Vagina (tissue), 2 donors: ENCODE measurements around the gene SLC9A9. TPM values are rescaled to one million over a fixed set of nuclear protein-coding genes. Genes with fewer than 3 reads are reported as not detected.

Source experiments
- DNase-seq, 2 donors: peaks; one replicate each; pipeline ENCODE4 v3.0.0-alpha.2; 2017; ENCODE audit errors: extremely low spot score in 2 of 2
- H3K27ac ChIP-seq: fragments of 200-600 bp; sonication (generic); one replicate; pipeline ENCODE4 v1.5.1; 2019
- H3K27me3 ChIP-seq: fragments of 200-600 bp; sonication (generic); one replicate; pipeline ENCODE4 v1.5.1; 2019
- H3K36me3 ChIP-seq, 2 donors: fragments of 200-600 bp; sonication (generic); one replicate each; pipeline ENCODE4 v1.5.1; 2017 to 2019
- H3K4me1 ChIP-seq: fragments of 200-600 bp; sonication (generic); one replicate; pipeline ENCODE4 v1.5.1; 2019
- H3K4me3 ChIP-seq, 2 donors: fragments of 200-600 bp; sonication (generic); 1 replicate in 1 of 2; 2 replicates in 1 of 2; pipeline ENCODE4 v1.5.1; 2016 to 2019
- H3K9me3 ChIP-seq: fragments of 200-600 bp; sonication (generic); one replicate; pipeline ENCODE4 v1.5.1; 2019
- POLR2A ChIP-seq, 2 donors: fragments of 450-650 bp; IDR thresholded peaks; one replicate each; pipeline ENCODE4 v1.6.1; 2017; ENCODE audit warnings: antibody characterized with exemption in 2 of 2, mild to moderate bottlenecking in 2 of 2, moderate library complexity in 2 of 2
- POLR2AphosphoS5 ChIP-seq, 2 donors: sonication (generic); formaldehyde crosslinking; IDR thresholded peaks; one replicate each; pipeline ENCODE4 v1.9.0; 2017; ENCODE audit warnings: antibody characterized with exemption in 2 of 2, mild to moderate bottlenecking in 2 of 2, low read depth in 1 of 2; ENCODE audit not compliant: insufficient read depth in 1 of 2
- intact Hi-C: fragments of 100-400 bp; cut with DNase I; formaldehyde crosslinking; loops from one replicate; pipeline ENCODE4 v1.15.1; 2023
- total RNA-seq: library from RNA; depleted of rRNA; stranded (reverse); fragments of >200 nt; gene quantifications from one replicate; pipeline ENCODE4 v1.2.3, GENCODE V29; 2016
- TF ChIP-seq, protein P1 (sequence below), 3 experiments: fragments of 450-650 bp in 2 of 3; fragments of 200-600 bp in 1 of 3; sonication (generic) in 1 of 3; IDR thresholded peaks; one replicate each; pipeline ENCODE4 v1.5.1; 2017 to 2019; ENCODE audit warnings: antibody characterized with exemption in 3 of 3, mild to moderate bottlenecking in 2 of 3, moderate library complexity in 2 of 3

The SLC9A9 gene
- total RNA-seq, 1 donor from 2014 or later = 30.7 TPM

DNA sequence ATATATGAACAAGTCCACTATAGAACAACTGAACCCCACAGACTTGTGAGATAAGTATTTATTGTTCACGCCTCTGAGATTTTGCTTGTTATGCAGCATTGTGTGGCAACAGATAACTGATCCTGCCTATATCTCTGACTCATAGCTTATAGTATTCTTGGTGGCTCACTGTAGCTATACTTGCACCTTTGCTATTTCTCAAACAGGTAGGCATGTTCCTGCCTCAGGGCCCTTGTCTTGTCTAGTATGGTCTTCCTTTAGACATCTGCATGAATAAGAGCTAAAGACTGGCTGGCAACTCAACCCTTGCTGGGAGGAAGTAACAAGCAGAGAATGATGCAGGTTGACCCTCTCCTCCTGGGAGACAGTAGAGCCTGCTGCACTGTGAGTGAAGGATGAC lies 472.6 kb downstream of the SLC9A9 start:
- Histone ChIP-seq H3K4me1 (no peaks in the 10 kb centered on the region), H3K27ac (no peak overlapping the region), H3K36me3 (no peaks in the 10 kb centered on the region), H3K4me3 (no peak overlapping the region), H3K9me3 (no peaks in the 10 kb centered on the region), H3K27me3 (no peaks in the 10 kb centered on the region)
- DNase-seq = no peak
- intact Hi-C loops = no loop called here
- TF ChIP-seq POLR2AphosphoS5 (IDR thresholded peaks at IDR 0.05; ENCODE audit: insufficient read depth in 1 of 2, low read depth in 1 of 2) (no peak), POLR2A (IDR thresholded peaks at IDR 0.05) (no peak)
- TF ChIP-seq, protein P1, sequence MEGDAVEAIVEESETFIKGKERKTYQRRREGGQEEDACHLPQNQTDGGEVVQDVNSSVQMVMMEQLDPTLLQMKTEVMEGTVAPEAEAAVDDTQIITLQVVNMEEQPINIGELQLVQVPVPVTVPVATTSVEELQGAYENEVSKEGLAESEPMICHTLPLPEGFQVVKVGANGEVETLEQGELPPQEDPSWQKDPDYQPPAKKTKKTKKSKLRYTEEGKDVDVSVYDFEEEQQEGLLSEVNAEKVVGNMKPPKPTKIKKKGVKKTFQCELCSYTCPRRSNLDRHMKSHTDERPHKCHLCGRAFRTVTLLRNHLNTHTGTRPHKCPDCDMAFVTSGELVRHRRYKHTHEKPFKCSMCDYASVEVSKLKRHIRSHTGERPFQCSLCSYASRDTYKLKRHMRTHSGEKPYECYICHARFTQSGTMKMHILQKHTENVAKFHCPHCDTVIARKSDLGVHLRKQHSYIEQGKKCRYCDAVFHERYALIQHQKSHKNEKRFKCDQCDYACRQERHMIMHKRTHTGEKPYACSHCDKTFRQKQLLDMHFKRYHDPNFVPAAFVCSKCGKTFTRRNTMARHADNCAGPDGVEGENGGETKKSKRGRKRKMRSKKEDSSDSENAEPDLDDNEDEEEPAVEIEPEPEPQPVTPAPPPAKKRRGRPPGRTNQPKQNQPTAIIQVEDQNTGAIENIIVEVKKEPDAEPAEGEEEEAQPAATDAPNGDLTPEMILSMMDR (IDR thresholded peaks at IDR 0.05) = no peak

- H3K36me3 ChIP-seq = no peaks in the 10 kb centered on the region
- DNase-seq = no peak
- H3K9me3 ChIP-seq = no peaks in the 10 kb centered on the region
- no peak for TF ChIP-seq POLR2A (IDR thresholded peaks at IDR 0.05)
- H3K27ac ChIP-seq = no peak overlapping the region
- intact Hi-C loops = no loop called here
- no peaks in the 10 kb centered on the region for H3K27me3 ChIP-seq
- H3K4me3 ChIP-seq = no peak overlapping the region
- no peaks in the 10 kb centered on the region for H3K4me1 ChIP-seq
Measured at GRCh38 chr3:143367171-143367570, 481.1 kb downstream of the SLC9A9 start.

- DNase-seq = no peak
- Histone ChIP-seq H3K27me3 (no peaks in the 10 kb centered on the region), H3K4me3 (no peak overlapping the region), H3K27ac (no peak overlapping the region), H3K36me3 (no peaks in the 10 kb centered on the region), H3K4me1 (no peaks in the 10 kb centered on the region), H3K9me3 (no peaks in the 10 kb centered on the region)
- intact Hi-C loops = no loop called here
- TF ChIP-seq POLR2A (IDR thresholded peaks at IDR 0.05) (no peak), POLR2AphosphoS5 (IDR thresholded peaks at IDR 0.05; ENCODE audit: insufficient read depth in 1 of 2, low read depth in 1 of 2) (no peak)
- TF ChIP-seq, protein P1 (IDR thresholded peaks at IDR 0.05) = no peak
Measured at GRCh38 chr3:143366672-143367071, 481.6 kb downstream of the SLC9A9 start.

GRCh38 chr3:143363949-143364348 lies 484.3 kb downstream of the SLC9A9 start:
- Histone ChIP-seq H3K36me3 (no peaks in the 10 kb centered on the region), H3K9me3 (no peaks in the 10 kb centered on the region), H3K27me3 (no peaks in the 10 kb centered on the region), H3K4me3 (no peak overlapping the region), H3K4me1 (peaks cover 1% of the 10 kb centered on the region), H3K27ac (no peak overlapping the region)
- intact Hi-C loops = no loop called here
- no peak for DNase-seq
- TF ChIP-seq POLR2AphosphoS5 (IDR thresholded peaks at IDR 0.05; ENCODE audit: insufficient read depth in 1 of 2, low read depth in 1 of 2) = no peak
- TF ChIP-seq POLR2A (IDR thresholded peaks at IDR 0.05) = no peak
- TF ChIP-seq, protein P1 (IDR thresholded peaks at IDR 0.05) = no peak

DNA sequence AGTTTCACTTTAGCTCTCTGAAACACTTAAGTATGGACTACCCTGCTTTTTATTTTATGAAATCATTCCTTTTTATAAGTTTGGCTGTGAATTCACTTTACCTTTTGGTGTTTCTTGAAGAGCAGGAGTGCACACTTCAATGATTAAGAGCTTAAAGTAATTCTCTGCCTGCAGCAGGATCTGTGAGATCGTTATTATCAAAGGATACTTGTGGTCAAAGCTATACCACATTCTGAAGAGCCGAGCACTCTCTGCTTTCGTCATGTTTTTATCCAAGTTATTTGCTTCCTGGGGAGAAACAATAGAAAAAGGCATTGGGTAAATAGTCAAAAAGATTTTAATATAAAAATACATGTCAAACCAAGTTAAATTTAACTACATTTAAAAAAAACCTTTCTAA lies 485.0 kb downstream of the SLC9A9 start:
- no peaks in the 10 kb centered on the region for H3K9me3 ChIP-seq
- no peak overlapping the region for H3K4me3 ChIP-seq
- DNase-seq = no peak
- H3K36me3 ChIP-seq = no peaks in the 10 kb centered on the region
- H3K4me1 ChIP-seq = peaks cover 8% of the 10 kb centered on the region
- H3K27ac ChIP-seq = no peak overlapping the region
- intact Hi-C loops = no loop called here
- TF ChIP-seq POLR2A (IDR thresholded peaks at IDR 0.05) (no peak), POLR2AphosphoS5 (IDR thresholded peaks at IDR 0.05; ENCODE audit: insufficient read depth in 1 of 2, low read depth in 1 of 2) (no peak)
- TF ChIP-seq, protein P1 (IDR thresholded peaks at IDR 0.05) = no peak
- no peaks in the 10 kb centered on the region for H3K27me3 ChIP-seq
